Kidney glomerular epithelial cell (primary cell): Measurements from ENCODE around the gene PRICKLE3.

Experiments
- DNase-seq: peaks from one replicate; lab custom pipeline; 2025; lab: John Stamatoyannopoulos, UW

PRICKLE3 gene

DNA sequence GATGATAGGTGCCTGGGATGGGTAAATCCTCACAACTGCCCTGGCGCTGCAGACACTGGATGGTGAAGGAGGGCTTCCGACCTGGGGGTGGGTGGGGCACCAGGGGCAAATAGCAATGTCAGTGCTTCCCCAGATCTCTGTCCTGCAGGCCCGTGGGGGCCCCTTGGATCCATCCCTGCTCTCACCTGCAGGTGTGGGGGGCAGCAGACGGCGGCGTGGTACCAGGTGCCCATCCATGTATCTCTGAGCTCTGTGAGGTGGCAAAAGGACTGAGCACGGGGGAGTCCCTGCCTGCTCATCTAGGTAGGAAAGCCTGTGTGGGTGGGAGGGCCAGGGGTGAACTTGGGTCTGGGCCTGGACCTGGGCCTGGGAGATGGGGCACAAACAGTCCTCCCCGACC lies 20.4 kb upstream of the PRICKLE3 start:
- DNase-seq, result no peak

DNA sequence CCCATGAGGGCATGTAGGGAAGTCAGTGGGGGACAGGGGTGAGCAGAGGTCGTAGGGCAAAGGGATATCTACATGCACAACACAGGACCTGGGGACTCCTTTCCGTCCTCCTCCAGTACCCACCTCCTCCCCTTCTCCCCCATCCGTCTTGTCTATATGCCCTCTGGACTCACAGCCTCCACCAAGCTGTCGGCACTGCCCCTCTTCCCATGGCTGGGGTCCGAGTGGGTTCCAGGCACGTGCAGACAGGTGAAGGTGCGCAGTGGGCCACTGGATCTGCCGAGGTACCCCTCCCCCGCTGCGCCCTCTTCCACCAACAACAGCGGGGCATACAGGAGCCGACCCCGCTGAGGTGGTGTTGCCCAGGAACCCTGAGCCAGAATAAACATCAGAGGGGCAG lies 19.3 kb upstream of the PRICKLE3 start:
- DNase-seq, result no peak

DNA sequence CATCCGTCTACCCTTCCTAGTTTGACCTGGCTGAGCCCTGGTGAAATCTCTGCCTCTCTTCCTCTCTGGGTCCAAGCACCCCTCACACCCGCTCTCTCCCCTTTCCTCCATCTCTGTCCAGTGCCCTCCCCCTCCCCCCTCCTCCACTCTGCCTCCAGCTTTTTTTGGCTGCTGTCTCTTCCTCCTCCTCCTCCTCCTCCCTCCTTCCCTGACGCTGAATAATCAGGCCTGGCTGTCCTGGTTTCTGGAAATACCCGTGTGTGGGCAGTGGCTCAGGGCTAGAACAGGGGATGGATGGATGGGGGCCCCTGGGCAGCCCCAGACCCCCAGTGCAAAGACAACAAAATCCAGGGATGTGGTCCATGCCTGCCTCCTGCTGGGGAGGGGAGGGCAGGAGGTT lies 18.5 kb upstream of the PRICKLE3 start:
- DNase-seq, result no peak

DNA sequence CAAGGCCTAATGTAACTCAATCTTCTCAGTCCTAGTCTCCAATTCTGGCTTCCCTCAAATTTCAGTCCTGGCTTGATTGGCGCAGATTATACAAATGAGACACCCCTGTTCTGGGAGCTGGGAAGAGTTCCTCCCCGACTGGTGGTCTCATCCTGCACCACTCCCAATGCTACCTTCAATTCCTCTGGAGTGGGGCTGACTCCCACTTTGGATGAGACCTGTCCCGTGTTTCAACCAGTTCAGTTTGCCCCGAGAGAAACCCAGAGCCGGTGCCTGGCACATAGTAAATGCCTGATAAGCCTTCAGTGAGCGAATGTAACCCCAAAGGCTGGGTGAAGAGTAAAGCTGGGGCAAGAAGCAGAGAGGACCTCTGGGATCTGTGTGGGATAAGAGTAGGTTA lies 17.8 kb upstream of the PRICKLE3 start:
- DNase-seq, result no peak

DNA sequence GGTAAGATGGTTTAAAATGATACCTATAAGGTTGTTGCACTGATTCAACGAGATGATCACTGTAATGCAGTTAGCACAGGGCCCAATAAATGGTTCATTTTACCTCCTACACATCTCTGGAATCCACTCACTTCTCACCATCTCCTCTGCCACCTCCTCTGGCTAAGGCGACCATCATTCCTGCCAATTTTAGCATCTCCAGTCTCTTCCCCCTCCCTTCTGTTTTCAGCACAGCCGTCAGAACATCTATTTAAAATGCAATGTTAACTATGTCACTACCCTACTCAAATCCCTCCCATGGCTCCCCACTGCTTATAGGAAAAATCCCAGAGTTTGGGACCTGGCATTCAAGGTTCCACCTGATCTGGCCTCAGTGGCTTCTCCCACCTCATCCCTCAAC lies 17.4 kb upstream of the PRICKLE3 start:
- no peak for DNase-seq

DNA sequence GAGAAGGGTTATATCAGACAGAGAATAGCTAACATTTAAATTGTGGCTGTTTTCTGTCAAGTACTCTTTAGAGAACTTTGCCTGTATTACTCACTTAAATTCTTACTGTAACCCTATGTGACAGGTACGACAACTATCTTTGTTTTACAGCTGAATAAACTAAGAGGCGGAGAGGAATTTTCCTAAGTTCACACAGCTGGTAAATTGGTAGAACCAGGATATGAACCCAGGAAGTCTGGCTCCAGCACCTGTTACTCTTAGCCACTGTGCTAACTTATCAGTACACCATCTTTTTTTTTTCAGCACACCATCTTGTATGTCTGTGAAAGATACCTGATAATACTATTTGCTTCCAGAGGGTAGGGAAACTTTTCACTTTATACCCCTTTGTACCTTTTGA lies 15.8 kb upstream of the PRICKLE3 start:
- DNase-seq, result no peak

DNA sequence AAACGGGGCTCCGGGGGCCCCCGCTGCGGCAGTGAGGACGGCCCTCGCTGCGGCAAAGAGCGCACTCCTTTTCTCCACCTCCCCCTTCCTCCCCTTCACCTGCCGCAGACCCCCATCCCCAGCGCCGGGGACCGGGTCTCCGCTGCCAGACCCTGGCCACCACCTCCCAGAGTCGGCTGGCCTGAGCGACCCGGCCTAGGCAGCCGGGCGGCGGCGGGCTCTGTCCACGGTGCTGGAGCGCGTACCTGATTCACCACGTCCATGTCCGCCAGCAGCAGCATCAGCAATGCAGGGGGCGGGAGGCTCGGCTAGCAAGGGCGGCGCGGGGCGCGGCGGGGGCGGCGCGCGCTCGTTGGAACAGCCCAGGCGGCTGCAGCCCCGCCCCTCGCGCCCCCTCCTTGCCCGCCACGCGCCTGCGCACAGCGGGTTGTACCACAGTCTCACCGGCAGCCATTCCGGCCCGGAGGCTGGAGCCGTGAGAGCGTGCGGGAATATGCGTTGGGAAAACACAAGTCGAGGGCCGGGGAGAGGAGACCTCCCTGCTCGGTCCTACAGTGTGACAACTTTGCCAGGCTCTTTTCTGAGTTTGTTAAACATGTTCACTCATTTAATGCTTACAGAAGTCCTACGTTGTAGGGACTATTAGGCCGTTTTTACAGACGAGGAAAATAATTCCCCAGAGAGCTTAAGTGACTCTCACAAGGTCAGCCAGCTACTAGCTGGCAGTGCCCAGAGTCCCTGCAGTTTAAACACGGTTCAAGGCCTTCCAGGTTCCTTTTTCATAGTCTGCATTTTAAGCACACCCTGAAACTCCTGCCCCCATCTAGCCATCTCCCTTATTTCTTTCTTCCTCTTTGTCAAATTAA lies 14.0 kb upstream of the PRICKLE3 start, which contains the start of gene SYP:
TSS of gene SYP (minus strand) at position 288 of the 866 bp plus-strand sequence. CDS start at position 281, 7 bp downstream.
- DNase-seq, result peak; percentile 51

DNA sequence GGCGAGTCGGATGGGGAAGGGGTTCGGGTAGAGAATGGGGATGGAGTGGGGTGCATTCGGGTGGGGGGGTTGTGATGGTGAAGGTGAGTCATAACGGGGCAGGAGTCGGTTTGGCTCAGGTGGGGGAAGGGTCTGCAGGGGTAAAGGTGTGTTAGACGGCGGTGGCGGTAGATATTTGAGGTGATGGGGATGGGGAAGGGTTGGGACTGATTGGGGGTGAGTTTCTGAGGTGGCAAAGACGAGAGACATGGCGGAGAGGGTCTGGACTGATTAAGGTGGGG lies 13.1 kb upstream of the PRICKLE3 start:
- DNase-seq, result no peak

DNA sequence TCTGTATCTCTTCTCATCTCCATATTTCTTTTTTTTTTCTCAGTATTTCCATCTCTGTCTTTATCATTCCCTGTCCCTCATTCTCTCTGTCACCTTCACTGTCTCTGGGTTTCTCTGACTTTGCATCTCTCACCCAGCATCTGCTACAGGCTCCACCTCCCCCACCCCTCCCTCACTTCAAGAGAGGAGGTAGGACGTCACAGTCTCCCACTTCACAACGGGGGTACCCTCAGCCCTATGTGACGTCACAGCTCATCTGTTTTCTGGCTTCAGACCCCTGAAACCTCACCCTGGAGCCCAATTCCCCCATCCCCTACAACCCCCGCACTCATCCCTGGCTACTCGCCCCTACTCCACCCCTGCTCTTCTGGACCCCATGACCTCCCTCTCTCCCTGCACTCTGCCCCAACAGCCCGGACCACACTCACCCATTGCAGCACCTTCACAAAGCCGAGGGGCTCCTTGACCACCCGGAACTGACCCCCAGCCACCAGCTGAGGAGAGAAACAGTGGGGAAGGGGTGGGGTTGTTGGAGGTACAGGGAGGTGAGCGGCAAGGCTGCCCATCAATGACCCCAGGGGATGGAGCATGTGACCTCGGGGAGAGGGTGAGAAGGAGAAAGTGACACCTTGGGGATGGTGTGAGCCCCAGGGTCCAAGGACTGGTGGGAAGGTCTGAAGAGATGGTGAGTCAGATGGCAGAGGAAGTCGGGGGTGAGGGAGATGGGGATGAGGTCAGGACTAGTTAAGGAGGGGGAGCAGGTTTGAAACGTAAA lies 12.6 kb upstream of the PRICKLE3 start:
- DNase-seq, result no peak

DNA sequence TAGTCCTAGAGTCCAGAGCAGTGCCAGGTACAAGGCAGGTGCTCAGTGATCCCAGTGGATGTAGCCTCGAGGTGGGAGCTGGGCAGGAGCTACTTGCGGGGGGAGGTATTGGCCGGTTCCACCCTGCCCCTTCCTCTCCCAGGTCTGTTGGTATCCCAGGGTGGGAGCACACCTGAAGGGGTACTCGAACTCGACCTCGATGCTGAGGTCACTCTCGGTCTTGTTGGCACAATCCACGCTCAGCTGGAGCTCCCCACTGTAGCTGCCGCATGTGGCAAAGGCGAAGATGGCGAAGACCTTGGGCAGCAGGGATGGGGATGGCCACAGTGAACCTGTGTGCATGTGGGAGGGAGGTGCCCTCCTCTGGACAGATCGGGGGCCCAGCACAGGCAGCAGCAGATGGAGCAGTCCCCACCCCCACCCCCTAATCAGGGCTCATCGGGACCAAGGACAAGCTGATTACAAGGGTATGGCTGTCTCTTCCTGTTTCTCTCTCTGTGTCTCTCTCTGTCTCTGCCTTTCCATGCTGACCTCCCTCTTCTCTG lies 11.4 kb upstream of the PRICKLE3 start:
- no peak for DNase-seq

DNA sequence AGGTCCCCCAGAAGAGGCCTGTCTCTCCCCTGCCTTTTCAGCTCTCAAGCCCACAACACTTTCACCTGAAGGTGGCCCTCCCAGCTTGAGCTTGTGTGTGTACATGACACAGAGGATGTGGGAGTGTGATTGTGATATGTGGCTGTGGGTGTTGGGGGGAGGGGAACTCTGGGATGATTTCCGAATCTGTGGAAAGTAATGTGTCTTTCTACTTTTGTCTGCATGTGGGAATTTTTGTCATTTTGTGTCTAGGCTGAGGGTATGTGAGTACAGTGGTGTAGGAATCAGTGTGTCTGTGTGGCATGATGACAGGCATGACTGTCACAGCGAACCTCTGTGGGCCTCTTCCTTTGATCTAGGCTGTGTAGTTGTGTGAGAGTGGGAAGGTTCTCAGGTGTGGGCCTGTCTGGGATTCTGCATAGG lies 7.4 kb upstream of the PRICKLE3 start:
- no peak for DNase-seq

DNA sequence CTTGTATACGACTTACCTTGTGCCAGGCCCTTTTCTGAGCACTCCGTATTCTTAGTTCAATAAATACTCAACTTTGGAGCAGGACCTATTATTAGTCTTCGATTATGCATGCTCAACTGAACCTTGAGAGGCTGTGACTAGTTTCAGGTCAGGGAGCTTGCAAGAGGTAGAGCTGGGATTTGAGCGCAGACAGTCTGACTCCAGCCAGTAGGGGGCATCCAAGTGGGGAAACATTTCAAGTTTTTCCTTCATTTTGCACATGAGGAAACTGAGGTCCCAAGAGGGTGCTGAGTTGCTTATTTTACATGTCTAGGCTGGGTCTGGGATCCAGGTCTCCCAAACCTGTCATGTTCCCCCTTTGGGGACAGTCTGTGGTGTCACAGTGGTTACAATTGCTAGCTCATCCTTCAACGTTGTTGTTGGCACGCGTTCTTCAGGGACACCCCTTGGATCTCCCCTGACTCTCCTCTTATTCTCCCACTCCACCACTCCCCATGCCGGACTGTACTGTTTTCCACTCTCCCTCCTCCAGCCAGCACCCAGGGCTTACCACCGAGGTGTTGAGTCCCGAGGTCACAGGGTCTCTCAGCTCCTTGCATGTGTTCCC lies 6.7 kb upstream of the PRICKLE3 start:
- DNase-seq, result peak; percentile 1

DNA sequence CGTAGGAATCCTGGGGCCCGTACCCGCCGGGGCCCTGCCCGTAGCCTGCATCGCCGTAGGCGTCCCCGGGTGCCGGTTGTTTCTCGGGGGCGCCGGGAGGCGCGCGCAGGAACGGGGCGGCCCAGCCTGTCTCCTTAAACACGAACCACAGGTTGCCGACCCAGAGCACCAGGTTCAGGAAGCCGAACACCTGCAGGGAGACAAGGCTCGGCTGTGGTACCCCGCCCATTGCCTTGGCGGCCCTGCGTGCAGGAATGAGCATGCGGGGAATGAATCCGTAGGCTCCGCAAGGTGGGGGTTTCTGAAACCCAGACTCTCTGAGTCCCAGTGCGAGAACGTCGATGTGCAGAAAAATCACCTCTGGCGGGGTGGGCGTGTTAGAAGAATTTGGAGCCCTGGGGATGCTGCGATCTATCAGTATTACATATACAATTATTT lies 5.4 kb upstream of the PRICKLE3 start:
- DNase-seq, result no peak

DNA sequence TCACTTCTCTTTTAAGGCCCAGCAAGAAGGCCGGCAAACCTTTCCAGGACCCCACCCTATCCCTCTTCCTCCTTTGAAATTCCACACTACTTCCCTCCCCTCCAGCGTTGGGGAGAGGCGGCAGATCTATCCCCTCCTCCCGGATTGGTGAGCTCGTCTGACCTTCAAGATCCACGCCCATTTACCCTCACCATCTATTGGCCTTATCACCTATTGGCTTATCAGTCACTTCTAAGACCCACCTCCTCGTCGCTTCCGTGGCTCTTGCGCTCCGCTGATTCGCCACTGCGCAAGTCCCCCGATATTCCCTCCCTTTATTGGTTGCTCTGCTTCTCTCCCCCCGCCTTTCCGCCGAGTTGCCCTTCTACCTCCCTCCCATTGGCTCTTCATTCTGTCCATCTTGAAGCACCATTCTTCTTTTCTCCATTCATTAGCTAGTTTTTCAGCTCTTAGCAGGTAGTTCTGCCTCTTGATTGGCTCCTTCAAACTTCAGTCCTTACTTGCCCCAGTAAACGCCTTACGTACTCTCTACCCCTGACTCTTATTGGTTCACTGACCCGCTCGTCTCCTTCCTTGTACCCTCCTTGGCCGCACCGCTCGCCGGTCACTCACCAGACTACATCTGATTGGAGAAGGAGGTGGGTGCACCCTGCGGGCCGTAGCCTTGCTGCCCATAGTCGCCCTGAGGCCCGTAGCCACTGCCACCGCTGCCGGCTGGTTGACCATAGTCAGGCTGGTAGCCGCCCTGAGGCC lies 4.8 kb upstream of the PRICKLE3 start:
- DNase-seq, result peak; percentile 97

DNA sequence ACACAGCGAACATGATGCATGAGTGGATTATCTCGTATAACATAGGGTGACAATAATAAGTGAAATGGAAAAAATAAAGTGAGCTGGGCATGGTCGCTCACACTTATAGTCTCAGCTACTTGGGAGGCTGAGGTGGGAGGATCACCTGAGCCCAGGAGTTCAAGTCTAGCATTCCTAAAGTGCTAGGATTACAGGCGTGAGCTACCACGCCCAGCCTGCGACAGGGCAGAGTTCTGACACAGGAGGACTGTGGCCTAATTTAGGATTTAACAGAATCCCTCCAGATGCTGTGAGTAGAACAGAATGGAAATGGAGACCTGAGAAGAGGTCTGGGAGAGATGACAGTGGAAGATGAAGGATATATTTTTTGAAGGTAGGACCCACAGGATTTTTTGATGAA lies 3.4 kb upstream of the PRICKLE3 start:
- no peak for DNase-seq

DNA sequence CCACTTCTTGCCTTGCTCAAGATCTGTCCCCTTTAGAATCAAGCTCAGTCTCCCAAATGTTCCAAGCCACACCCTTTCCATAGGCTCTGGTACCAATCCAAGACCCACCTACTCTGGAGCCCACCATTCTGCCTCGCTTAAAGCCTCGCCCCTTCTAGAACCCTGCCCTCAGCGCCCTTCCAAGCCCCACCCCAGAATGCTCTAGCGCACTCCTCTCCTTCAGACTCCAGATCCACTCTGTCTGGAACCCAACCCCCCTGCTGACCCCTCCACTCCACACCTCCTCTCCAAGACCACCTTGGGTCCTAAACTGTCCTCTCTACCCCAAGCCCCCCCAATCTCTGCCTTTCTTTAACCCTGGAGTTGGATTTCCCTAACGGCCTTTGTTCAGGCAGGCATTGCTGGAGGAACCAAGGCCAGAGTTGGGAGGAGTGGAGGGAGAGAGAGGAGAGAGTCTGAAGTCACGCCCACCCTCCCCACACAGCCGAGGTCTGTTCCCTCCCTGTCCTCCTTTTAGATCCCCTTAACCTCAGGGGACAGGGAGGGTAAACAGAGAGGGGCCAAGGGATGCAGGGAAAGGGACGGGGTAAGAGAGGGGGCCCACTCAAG lies 2.4 kb upstream of the PRICKLE3 start:
- no peak for DNase-seq

DNA sequence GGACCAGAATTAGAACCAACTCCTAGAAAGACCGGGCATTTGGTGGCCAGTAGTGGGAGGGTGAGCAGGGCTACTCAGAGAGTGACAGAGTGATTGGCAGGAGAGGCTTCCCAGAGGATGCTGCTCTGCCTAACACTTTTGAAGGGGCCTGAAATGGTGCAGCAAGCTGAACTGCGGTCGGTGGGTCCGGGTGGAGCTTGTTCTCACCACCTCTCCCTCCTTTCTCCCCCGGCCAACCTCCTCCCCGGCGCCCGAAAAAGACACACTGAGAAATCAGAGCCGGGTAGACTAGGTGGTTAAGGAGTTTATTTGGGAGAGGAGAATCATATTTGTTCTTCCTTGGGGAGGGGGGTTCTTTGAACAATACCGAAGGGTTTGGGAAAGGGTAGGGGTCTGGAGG lies 1.4 kb upstream of the PRICKLE3 start:
- DNase-seq, result no peak

DNA sequence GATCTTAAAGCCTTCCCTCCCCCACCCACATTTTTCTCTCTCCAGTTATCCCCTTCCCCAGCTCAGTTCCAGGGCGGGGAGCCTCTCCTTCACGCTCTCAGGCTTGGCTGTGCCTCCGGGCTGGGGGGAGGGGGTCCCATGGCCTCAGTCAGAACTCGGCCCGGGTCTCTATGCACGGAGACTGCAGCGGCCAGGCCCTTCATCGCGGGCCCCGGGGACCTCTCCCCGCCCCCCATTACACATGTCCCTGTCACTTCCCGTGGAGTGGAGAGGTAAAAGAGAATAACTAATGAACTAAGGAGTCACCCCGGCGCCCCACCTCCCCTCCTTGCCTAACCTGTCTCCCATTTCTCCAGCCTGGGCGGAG lies 838 bp upstream of the PRICKLE3 start:
- no peak for DNase-seq

DNA sequence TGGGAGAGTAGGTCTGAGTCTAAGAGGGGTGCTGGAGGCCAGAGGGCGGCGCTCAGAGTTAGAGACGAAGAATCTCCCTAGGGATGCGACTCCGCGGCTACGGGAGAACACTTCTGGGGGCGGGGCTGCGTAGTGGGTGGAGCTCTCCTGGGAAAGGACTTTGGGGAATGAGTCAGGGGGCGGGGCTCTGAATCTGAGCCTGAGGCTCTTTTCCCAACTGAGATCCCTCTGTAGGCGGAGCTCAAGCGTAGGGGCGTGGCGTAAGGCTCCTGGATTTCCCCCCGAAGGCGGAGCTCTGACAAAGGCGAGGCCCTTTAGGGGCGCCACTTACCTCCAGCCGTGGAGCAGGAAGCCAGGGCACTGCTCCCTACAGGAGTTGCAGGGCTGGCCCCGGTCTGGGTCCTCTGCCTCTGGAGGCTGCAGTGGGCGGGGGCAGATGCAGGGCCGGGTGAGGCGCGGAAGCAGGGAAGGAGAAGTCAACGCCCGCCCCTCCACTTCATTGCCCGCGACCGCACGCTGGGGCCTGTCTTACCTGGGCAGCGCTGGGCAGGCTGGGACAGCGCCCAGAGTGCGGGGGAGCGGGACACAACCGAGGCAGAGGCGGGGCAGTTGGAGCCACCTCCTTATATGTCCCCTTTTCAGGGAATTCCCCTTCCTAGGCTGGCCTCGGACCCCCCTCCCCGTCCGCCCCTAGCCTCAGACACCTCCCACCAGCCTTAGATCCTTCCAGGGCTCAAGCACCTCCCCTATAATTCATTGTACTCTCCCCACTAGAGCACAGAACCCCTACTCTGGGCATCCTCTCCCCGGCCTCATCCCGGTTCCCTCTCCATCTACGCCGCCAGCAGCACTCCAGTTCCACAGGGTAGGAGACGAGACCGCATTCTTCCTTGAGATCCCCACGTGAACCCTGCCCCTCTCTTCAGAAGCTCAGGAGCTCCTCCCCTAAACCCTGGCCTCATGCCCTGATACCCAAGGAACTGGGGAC lies 1.6 kb downstream of the PRICKLE3 start:
- DNase-seq, result peak; percentile 70

DNA sequence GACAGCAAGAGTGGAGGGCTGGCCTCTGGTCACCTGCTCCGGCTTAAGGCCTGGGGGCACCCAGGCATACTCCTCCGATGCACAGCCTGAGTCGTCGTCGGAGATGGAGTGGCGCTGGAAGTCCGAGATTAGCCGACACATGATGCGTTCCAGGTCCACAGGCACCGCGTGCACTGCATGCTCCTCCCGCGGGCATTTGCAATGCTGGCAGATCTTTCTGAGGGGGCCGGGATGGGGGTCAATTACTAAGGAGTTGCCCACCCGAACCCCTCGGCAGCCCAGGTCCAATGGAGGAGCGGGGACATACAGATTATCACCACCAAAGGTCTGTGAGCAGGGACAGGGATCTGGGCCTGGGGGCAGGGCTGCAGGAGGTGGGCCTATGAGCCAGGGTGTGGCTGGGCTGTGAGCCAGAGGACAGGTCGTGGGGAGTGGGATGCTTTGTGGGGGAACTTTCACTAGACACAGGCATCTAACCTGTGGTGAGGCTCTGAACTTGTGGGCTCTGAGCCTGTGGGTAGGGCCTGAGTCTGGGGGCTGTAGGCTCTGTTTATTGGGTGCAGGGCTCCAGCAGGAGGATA lies 2.4 kb downstream of the PRICKLE3 start:
- DNase-seq, result no peak
